ENCODE data around the gene IQGAP2.
"Not testable (repeated sequence)": the region's sequence is repeated elsewhere in the genome, so short reads cannot be mapped to it uniquely, and the experiment has no call there.

IQGAP2 gene

DNA sequence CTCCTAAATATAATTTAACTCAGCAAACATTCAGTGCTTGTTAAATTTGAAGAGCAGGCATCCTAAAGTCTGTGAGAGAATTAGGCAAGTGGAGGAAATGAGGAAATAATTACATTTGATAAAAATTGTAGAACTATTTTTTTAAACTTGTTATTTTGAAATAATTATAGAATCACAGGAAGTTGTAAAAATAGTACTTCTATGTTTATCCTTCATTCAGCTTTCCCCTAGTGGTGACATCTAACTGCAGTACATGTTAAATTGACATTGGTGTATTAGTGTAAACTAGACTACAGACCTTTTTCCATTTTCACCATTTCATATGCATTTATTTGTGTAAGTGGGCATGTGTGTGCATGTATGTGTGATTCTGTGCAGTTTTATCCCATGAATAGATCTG lies 168.5 kb downstream of the IQGAP2 start:
- DNase-seq (ENCODE audit: low spot score) = no peak

DNA sequence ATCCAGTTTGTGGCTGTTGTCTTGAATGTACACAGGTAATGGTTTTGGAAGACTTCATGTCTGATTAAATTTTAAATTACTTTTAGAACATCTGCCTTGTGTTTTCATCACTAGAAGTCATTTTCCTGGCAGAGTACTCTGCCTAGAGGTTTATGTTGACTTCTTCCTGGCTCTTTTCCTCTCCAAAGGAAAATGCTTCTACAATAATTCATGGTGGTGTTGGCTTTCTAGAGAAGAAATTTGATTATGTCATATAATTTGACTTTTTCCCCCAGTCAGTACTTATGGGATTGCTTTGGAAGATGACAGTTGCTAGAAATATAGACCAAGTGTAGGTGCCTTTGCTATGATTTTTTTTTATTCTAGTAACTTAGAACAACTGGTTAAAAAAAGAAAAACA lies 173.4 kb downstream of the IQGAP2 start:
- DNase-seq (ENCODE audit: low spot score) = no peak

DNA sequence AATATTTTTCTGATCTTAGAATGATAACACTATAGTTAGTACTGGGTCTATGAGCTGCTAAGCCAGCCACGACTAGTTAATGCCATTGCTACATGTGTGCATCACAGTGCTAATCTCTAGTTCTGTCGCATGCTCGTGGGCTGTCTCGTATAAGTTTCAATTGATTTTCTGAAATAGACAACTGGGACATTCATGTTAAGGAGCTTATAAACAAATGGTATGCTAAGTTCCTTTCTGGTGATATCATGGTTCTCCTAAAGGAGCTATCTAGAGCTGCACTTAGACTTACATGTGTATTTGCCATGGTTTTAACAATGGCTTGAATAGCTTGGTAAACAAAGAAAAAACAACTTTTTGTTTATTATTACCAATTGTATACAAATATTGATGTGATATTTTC lies 173.9 kb downstream of the IQGAP2 start:
- no peak for DNase-seq (ENCODE audit: low spot score)

DNA sequence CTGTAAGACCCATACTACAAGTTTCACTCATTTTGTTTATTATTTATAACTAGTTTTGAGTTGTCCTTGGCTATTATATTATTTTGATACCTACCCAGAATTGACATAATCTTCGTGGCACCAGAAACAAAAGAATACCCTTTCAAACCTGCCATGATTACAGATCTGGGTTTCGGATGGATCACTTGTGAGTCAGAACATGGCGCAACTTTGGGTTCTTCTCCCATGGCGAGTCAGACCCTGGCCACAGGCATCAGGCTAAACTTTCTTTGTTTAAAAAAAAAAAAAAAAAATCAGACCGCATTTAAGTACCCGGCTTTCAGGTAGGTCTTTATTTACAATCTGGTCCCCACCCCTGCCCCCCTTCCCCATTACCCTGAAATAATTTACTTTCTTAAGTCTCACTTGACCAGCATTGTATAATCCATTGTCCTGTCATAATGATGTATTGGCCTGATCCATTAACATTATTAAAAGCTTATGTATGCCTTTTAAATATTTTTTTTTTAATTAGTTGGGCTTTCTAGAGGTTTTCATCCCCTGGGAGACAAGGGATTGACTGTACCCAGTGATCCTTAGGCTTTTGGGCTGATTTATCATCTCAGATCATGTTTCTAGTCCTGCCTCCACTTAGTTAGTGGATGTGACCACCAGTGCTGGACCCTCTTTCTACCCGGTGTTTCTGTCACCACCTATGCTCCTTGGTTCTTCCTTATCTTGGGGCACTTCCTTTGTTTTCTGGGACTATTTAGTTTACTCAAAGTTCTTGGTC lies 176.3 kb downstream of the IQGAP2 start:
- DNase-seq (ENCODE audit: low spot score) = no peak

DNA sequence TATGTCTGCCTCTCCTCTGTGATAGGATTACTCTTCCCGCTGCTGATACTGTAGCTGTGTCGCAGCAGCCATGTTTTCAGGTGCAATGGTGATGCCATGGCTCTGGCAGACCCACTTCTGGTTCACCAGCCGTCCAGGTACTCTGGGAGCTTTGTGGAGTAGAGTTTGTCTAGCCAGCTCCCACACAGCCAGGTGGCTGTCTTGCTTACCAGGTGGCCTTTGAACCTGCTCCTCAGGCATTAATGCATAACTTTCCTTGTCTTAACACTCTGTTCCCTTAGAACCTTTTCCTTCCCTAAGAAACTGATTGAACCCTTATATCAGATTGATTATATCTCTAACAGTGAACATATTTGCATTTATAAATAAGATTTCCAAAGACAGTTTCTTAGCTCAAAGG lies 177.9 kb downstream of the IQGAP2 start:
- DNase-seq (ENCODE audit: low spot score) = no peak

DNA sequence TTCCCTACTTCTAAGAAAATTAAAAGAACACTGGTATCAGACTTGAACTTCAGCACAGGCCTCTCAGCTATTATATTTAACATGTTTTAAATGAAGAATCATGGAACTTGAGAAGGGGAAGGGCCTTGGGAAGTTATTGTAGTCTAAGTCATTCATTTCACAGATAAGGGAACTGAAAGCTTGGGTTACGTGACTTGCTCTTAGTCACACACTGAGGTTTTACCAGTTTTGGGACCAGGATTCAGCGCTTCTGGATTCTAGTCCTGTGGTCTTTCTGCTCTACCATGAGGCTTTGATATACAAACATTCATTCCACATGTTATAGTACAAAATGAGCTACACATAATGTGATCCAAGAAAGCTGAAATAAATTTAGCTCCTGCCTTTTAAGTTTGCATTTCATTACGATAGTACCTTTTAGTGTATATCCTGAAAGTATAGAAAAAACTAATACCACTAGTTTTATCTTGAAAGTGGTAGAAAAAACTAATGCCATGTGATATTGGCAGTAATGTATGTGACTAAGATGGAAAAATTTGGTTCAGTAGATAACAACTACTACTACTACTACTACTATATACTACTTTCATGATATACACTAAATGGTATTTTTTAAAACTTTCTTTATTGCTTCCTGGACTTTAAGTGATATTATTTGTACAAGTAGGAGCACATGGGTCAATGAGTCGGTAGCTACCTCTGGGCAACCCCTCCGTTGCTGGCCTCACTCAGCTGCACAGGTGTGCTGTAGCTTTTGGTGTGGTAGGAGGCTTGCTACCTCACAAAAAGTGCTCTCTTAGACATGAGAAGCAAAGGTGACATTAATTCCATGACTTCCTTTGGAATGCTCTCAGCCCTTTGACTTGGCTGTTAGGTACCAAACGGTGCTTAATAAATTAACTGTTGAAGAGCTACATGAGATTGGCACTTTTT lies 179.4 kb downstream of the IQGAP2 start:
- no peak for DNase-seq (ENCODE audit: low spot score)

DNA sequence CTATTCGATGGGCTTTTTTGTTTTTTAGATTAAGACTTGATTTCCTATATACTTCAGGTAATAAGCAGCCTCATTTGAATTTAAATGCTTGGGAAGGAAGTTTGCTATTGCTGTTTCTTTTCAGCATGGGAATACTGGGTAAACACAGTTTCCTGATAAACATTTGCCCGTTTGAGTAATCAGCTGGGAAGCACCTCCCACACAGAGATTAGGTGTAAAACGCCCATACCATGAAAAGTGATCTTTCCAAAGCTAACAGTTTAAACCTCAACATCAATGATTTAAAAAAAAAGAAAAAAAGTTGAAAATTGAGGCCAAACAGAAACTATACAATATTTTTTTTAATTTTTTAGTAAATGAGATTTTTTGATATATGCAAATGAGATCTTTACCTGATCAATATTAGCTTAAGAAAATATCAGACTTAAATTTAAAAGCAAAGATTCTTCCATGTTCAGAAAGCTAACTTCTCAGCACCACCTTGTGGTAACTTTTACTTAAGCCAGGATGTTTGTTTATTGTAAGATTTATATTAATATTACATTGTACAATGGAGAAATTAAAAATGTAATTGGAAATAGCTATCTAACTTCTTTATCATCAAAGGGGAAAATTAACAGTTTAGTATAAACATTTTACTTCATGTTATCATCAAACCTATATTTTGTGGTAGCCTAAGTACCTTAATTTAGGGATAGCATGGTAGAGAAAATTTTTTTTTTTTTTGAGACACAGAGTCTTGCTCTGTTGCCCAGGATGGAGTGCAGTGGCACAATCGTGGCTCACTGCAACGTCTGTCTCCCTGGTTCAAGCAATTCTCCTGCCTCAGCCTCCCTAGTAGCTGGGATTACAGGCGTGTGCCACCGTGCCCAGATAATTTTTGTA lies 180.3 kb downstream of the IQGAP2 start:
- peak; percentile 37 for DNase-seq (ENCODE audit: low spot score)

DNA sequence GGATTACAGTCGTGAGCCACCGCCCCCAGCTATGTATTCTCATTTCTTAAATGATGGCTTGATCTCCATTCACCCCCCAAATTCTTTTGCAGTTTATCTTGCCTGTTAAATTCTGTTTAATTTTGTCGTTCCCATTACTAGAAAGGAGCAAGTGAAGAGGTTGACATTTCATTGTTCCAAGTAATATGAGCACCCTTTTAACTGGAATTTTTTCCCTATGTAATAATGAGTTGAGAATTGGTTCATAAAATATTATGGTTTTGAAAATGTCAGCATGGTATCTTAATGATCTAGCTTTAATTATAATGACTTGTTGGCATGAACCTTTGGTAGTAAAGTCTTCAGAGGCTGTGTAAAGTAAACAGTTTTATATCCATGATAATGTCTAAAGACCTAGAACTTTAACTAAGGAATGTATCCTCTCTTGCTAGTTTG lies 182.7 kb downstream of the IQGAP2 start:
- no peak for DNase-seq (ENCODE audit: low spot score)

DNA sequence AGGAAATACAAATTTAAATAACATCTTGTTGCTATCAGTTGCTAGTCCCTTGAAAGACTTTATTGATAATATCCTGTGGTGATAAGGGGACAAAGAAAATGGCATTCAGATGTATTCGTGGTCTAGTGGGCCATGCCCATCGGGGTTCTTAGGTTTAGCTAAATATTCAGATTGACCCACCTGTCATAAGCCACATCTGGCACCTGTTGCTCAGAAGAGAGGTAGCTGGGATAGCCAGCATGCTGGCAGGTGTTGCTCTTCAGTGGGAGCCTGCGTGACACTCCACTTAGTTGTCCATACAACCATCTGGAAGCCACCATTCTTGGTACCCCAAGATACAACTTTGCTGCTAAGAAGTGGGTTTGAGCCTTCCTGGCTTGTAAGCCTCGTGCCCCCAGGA lies 183.4 kb downstream of the IQGAP2 start:
- DNase-seq (ENCODE audit: low spot score) = no peak

DNA sequence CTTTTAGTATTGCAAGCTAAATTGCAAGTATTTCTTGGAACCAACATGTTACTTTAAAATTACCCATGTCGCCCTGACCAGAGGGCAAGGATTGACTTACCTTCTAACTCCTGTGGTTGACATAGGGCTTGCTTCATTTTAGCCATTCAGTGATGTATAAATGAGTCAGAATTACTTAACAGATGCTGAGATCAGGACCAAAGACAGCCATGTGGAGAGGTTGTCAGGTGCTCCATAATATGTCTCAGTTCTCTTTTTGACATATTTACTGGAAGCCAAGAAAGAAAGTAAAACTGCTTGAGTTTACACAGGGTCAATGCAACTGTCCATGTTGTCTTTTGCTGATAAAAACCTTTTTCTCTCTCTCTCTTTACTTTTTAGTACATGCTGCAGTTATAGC lies 186.9 kb downstream of the IQGAP2 start:
- no peak for DNase-seq (ENCODE audit: low spot score)

DNA sequence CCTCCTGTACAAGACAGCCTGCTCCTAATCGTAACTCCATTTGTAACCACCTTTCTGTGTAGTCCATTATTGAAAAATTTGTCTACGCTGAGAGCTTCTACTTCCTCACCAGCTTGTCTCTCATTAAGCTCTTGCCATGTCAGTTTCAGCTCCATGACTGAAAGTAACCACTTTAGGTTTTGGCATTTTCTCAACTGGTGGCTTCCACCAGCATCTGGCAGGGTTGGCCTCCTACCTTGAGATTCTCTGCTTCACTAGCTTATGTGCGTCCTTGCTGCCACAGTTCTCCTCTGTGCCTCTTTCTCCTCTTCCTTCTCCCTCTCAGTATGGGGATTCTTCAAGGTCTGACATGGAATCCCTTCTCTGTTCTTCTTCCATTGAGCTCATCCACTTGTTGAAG lies 188.3 kb downstream of the IQGAP2 start:
- DNase-seq (ENCODE audit: low spot score) = no peak

DNA sequence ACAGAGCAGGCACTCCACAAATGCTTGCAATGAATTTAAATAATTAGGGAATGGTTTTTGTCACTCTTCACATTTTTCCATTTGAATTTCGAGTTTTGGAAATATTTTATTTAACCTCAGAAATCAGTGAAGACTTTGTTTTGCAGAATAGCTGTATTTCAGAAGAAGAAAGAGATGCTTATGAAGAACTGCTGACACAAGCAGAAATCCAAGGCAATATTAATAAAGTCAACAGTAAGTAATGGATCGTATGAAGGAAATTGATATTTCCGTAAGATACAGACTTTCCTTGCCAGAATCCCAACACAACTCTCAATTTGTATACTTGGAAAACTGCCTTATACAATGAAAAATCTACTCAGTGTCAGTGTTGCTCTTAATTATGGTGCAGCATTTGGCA lies 189.6 kb downstream of the IQGAP2 start:
- no peak for DNase-seq (ENCODE audit: low spot score)

DNA sequence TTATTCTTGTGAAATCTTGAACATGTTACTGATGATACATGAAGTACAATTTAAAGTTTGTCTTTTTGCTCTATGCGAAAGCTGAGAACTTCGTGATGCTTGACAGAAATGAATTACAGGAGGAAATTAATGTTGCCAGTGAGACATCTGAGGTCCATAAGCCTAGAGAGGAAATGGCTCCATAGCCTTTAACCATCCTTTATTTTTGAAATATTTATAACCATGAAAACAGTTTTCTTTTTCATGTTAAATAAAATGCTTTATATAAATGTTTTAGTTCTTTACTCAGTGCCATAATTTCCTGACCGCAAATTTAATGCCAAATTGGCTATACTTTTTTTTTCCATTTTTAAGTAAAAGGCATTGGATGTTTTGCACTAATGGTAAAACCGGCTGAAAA lies 191.0 kb downstream of the IQGAP2 start:
- DNase-seq (ENCODE audit: low spot score) = no peak

DNA sequence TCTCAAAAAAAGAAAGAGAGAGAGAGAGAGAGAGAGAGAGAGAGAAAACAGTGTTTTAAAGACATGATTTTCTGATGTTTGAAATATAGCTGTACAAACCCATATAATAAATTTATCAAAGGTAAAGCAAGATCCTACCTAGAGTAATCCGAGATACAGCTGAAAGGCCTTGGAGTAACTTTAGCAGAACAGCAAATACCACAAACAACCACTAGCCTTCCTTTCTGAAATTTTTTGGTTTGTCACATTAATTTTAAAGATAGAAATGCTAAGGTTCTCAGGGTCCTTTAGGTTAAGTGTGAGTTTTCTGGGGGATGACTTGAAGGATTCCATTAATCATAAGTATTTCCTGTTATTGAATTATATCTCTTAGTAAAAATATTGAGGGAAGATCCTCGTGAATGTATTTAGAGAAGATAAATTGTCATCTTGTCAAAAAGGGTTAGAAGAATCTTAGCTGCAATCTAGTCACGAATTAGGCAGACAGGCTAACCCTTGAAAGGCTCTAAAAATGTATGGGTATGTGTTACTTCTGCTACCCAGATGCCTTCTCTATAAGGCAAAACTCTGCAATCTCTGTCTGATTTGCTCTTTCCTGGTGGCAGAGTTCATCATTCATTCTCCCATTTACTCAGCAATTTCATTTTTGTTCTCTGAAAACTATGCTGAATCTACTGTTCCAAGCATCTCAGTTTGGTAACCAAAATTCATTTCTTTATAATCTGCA lies 192.8 kb downstream of the IQGAP2 start:
- DNase-seq (ENCODE audit: low spot score) = no peak

DNA sequence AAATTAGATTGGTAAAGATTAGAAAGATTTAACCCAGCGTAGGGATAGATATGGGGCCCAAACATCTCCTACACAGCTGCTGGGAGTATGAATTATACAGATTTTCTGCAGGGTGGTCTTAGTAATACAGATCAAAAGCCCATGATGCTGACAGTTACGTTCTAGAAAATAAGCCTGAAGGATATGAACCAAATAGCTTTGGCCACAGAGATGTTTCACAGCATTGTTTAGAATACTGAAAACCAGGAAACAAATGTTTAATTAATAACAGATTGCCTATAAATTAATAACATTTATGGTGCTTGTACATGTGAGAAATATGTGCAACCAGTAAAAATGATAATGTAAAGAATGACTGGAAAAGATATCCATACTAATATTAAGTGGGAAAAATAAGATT lies 195.4 kb downstream of the IQGAP2 start:
- no peak for DNase-seq (ENCODE audit: low spot score)

DNA sequence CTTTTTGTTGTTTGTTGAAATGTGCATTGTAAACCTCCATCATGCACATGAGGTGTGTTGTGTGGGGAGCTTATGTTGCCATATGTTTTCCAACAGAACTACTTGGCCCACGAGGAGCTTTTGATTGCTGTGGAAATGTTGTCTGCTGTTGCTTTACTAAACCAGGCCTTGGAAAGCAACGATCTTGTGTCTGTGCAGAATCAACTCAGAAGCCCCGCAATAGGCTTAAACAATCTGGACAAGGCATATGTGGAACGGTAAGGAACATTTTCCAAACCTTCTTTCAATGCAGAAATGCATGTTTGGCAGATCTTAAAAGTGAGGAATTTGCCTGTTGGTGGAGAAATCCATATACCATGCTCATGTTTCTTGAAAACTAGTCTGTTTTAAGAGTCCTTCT lies 197.6 kb downstream of the IQGAP2 start:
- no peak for DNase-seq (ENCODE audit: low spot score)

DNA sequence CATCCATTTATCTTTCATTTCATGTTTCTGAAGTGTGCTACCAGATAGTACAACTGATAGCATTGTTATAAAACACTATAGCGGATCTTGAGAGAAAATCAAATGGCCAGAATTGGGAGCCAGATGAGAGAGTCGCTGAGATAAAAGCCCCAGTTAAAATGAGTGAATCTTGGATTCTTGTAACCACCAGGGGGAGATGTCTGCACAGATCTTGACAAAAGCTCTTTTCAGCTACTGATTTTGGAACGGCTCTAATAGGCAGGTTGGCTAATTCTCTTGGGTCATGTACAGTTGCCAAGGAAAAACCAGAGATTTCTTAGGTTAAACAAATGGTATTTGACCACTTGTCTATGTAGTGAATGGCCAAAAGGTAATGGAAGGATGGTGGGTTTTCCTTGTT lies 198.4 kb downstream of the IQGAP2 start:
- peak; percentile 65 for DNase-seq (ENCODE audit: low spot score)

DNA sequence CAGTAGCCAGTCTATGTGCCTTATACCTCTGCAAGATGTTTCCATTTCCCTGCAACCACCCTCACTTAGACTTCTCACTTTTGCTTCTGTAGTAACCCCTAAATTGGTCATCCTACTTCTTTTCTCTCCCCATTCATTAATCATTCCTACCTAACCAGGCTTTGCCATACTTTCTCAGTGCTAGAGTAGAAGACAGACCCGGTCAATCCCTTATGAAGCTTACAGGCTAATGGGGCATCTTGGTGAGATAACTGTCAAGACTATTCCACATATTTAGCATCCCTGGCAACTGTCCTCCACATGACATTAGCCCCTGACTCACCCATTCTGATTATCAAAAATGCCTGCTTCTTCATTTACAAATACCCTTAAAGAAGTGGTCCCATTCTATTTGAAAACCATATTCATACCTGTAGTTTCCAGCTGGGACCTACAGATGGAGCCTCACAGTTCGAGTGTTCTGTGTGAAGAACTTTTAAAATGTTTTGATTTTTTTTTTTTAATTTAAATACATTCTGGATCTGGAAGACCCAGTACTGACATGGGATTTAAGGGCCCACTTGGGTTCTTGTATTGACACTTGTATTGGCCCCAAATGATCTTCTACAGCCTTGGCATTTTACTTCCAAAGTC lies 199.1 kb downstream of the IQGAP2 start:
- no peak for DNase-seq (ENCODE audit: low spot score)

DNA sequence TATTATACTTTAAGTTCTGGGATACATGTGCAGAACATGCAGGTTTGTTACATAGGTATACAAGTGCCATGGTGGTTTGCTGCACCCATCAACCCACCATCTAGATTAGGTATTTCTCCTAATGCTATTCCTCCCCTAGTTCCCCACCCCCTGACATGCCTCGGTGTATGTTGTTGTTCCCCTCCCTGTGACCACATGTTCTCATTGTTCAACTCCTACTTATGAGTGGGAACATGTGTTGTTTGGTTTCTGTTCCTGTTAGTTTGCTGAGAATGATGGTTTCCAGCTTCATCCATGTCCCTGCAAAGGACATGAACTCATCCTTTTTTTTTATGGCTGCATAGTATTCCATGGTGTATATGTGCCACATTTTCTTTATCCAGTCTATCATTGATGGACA lies 200.9 kb downstream of the IQGAP2 start:
- DNase-seq (ENCODE audit: low spot score) = not testable (repeated sequence)

DNA sequence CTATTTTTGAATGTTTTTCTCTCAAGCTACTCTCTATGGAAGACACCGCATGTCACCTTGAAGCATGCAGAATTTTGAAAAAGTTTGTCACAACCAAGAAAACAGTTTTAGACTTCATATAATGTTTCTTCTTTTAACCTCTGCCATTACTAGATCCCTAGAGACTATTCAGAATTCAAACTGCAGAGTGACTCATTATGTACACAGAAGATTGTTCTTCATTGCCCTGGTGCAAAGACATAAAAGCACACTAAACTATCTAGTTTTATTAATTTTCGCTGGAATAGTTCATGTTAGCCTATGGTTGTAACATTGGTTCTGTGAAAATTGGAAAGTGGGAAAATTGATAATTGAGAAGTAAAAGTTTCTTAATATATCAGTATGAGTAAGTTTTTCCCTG lies 201.8 kb downstream of the IQGAP2 start:
- DNase-seq (ENCODE audit: low spot score) = no peak

DNA sequence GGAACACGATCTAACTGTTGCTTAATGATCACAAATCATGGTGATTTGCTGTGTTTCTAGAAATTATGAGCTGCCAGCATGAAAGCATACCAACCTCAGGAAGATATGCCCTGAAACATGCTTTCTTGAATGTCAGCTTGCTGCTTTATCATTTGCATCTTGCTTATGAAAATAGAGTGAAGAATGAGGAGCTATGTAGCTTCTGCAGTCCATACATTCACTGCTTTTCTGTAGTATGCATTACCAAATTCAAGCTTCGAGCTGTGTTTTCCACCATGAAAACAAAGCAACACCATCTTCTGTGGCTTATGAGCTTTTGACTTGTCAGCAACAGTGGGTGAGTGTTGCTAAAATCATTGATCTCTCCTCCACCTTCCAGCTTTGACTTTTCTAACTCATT lies 203.6 kb downstream of the IQGAP2 start:
- DNase-seq (ENCODE audit: low spot score) = no peak

Data from CD4-positive, alpha-beta T cell treated with Interleukin-2 at 100 ng/mL for 4 hours (primary cell).